ENCODE results near the gene XYLT1. TPM values are rescaled to one million over a fixed set of nuclear protein-coding genes. Genes with fewer than 3 reads are reported as not detected.

The XYLT1 gene
- total RNA-seq, 1 experiment from 2014 or later, result 25.0 TPM

DNA sequence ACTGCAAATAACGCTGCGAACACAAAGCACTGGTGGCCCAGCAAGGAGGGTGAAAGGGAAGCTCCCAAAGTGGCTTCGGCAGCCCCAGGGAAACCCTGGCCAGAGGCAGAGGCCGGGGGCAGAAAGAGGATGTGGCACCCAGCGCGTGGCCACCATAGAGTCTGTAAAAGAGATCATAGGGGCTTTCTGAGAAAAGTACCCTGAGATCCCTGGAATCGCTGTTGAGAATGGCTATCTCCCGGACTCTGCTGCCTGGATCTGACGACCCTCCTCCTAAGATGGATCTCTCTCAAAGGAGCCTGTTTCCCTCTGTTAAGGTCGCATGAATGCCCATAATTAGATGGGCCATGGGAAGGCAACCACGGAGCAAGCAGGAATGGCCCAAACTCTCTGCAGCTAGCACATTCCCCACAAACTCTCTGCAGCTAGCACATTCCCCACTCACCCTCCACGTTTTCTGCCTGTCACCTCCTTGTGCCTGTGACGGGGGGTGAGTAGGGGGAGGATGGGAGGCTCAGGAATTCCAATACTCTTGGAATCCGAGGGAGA, 364.4 kb downstream of the XYLT1 start:
- 0 out of 2 replicates have a peak overlapping the region, but pooled peaks have one; percentile 27 for H3K27ac Mint-ChIP-seq
- peaks cover 21% of the 10 kb centered on the region for H3K4me1 Mint-ChIP-seq
- DNase-seq (ENCODE audit: low spot score) (peak; percentile 22), ATAC-seq (no peak; the same call in 1 of the 2 replicates)
- no peak overlapping the region for H3K4me3 Mint-ChIP-seq
- TF ChIP-seq NR2C2 (CRISPR knock-in tag; IDR thresholded peaks at IDR 0.05) (no peak), NFATC4 (CRISPR knock-in tag; IDR thresholded peaks at IDR 0.05) (no peak), PRDM15 (CRISPR knock-in tag; IDR thresholded peaks at IDR 0.05) (peak; percentile 64)
- H3K27me3 Mint-ChIP-seq (ENCODE audit: low read depth), result no peaks in the 10 kb centered on the region
- peaks cover 3% of the 10 kb centered on the region; the same call in 1 of the 2 replicates for H3K36me3 Mint-ChIP-seq
- ChIA-PET POLR2A (no interaction called here), CTCF (interaction anchor here (0.8 to 1.3 kb wide), 3 partner anchors 38 to 361 kb away, joined by 3 to 4 read pairs (median 4); no protein-coding TSS in a partner anchor)
- H3K9me3 Mint-ChIP-seq, result peaks cover 7% of the 10 kb centered on the region

GRCh38 chr16:17105239-17105797, 365.4 kb downstream of the XYLT1 start:
- Mint-ChIP-seq H3K27ac (no peak overlapping the region), H3K36me3 (peaks cover 3% of the 10 kb centered on the region; the same call in 1 of the 2 replicates), H3K4me1 (peaks cover 21% of the 10 kb centered on the region), H3K27me3 (ENCODE audit: low read depth) (no peaks in the 10 kb centered on the region), H3K4me3 (no peak overlapping the region), H3K9me3 (peaks cover 16% of the 10 kb centered on the region)
- DNase-seq (ENCODE audit: low spot score) (no peak), ATAC-seq (no peak)
- POLR2A ChIA-PET, result interaction anchor here (0.7 kb wide), 1 partner anchor 252 kb away, joined by 3 read pairs; no protein-coding TSS in a partner anchor
- CTCF ChIA-PET, result interaction anchor here (0.6 to 1.3 kb wide), 4 partner anchors 37 to 362 kb away, joined by 3 to 4 read pairs (median 4); no protein-coding TSS in a partner anchor
- TF ChIP-seq, protein P1, sequence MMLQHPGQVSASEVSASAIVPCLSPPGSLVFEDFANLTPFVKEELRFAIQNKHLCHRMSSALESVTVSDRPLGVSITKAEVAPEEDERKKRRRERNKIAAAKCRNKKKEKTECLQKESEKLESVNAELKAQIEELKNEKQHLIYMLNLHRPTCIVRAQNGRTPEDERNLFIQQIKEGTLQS (CRISPR knock-in tag; conservative IDR thresholded peaks at IDR 0.05), result no peak
- TF ChIP-seq, protein P2, sequence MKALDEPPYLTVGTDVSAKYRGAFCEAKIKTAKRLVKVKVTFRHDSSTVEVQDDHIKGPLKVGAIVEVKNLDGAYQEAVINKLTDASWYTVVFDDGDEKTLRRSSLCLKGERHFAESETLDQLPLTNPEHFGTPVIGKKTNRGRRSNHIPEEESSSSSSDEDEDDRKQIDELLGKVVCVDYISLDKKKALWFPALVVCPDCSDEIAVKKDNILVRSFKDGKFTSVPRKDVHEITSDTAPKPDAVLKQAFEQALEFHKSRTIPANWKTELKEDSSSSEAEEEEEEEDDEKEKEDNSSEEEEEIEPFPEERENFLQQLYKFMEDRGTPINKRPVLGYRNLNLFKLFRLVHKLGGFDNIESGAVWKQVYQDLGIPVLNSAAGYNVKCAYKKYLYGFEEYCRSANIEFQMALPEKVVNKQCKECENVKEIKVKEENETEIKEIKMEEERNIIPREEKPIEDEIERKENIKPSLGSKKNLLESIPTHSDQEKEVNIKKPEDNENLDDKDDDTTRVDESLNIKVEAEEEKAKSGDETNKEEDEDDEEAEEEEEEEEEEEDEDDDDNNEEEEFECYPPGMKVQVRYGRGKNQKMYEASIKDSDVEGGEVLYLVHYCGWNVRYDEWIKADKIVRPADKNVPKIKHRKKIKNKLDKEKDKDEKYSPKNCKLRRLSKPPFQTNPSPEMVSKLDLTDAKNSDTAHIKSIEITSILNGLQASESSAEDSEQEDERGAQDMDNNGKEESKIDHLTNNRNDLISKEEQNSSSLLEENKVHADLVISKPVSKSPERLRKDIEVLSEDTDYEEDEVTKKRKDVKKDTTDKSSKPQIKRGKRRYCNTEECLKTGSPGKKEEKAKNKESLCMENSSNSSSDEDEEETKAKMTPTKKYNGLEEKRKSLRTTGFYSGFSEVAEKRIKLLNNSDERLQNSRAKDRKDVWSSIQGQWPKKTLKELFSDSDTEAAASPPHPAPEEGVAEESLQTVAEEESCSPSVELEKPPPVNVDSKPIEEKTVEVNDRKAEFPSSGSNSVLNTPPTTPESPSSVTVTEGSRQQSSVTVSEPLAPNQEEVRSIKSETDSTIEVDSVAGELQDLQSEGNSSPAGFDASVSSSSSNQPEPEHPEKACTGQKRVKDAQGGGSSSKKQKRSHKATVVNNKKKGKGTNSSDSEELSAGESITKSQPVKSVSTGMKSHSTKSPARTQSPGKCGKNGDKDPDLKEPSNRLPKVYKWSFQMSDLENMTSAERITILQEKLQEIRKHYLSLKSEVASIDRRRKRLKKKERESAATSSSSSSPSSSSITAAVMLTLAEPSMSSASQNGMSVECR (CRISPR knock-in tag; IDR thresholded peaks at IDR 0.05; ENCODE audit: borderline replicate concordance), result no peak
- TF ChIP-seq FOXK1 (CRISPR knock-in tag; IDR thresholded peaks at IDR 0.05), result no peak
- TF ChIP-seq EMX1 (CRISPR knock-in tag; IDR thresholded peaks at IDR 0.05), result no peak
- TF ChIP-seq, protein P3, sequence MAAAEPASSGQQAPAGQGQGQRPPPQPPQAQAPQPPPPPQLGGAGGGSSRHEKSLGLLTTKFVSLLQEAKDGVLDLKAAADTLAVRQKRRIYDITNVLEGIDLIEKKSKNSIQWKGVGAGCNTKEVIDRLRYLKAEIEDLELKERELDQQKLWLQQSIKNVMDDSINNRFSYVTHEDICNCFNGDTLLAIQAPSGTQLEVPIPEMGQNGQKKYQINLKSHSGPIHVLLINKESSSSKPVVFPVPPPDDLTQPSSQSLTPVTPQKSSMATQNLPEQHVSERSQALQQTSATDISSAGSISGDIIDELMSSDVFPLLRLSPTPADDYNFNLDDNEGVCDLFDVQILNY (CRISPR knock-in tag; IDR thresholded peaks at IDR 0.05), result no peak
- TF ChIP-seq, protein P4, sequence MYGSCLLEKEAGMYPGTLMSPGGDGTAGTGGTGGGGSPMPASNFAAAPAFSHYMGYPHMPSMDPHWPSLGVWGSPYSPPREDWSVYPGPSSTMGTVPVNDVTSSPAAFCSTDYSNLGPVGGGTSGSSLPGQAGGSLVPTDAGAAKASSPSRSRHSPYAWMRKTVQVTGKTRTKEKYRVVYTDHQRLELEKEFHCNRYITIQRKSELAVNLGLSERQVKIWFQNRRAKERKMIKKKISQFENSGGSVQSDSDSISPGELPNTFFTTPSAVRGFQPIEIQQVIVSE (CRISPR knock-in tag; IDR thresholded peaks at IDR 0.05; ENCODE audit: borderline replicate concordance), result no peak
- TF ChIP-seq RORB (CRISPR knock-in tag; IDR thresholded peaks at IDR 0.05), result no peak
- TF ChIP-seq ZNF423 (CRISPR knock-in tag; IDR thresholded peaks at IDR 0.05), result no peak
- TF ChIP-seq ZNF232 (CRISPR knock-in tag; IDR thresholded peaks at IDR 0.05), result no peak
- TF ChIP-seq, protein P5, sequence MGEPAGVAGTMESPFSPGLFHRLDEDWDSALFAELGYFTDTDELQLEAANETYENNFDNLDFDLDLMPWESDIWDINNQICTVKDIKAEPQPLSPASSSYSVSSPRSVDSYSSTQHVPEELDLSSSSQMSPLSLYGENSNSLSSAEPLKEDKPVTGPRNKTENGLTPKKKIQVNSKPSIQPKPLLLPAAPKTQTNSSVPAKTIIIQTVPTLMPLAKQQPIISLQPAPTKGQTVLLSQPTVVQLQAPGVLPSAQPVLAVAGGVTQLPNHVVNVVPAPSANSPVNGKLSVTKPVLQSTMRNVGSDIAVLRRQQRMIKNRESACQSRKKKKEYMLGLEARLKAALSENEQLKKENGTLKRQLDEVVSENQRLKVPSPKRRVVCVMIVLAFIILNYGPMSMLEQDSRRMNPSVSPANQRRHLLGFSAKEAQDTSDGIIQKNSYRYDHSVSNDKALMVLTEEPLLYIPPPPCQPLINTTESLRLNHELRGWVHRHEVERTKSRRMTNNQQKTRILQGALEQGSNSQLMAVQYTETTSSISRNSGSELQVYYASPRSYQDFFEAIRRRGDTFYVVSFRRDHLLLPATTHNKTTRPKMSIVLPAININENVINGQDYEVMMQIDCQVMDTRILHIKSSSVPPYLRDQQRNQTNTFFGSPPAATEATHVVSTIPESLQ (CRISPR knock-in tag; IDR thresholded peaks at IDR 0.05), result no peak
- TF ChIP-seq ATF2 (CRISPR knock-in tag; IDR thresholded peaks at IDR 0.05; ENCODE audit: borderline replicate concordance, low read depth), result no peak
- TF ChIP-seq GABPB1 (CRISPR knock-in tag; IDR thresholded peaks at IDR 0.05), result no peak
- no peak for TF ChIP-seq GTF2I (CRISPR knock-in tag; conservative IDR thresholded peaks at IDR 0.05)
- no peak for TF ChIP-seq MXD4 (CRISPR knock-in tag; IDR thresholded peaks at IDR 0.05; ENCODE audit: borderline replicate concordance)
